K562 (cell line): ENCODE results near the gene RAB43. TPM values are rescaled to one million over a fixed set of nuclear protein-coding genes. Genes with fewer than 3 reads are reported as not detected.

ENCODE experiments used
- ATAC-seq: fragments of 200-7000 bp; cut with Tn5 transposase; 3 replicates; pipeline ENCODE4 v1.9.1; 2020; ENCODE audit warnings: moderate library complexity
- BruUV-seq: library from RNA; stranded (reverse); fragments of 400-500 nt; replicated peaks from 2 replicates; lab custom pipeline; 2021; lab: Mats Ljungman, UMichigan
- CTCF ChIA-PET: fragments of 300-600 bp; formaldehyde crosslinking; extraction: SDS; loops from one replicate; lab custom pipeline; 2021; ENCODE audit warnings: low intra/inter-chr PET ratio; lab: Yijun Ruan, JAX
- POLR2A ChIA-PET: fragments of 300-600, 350-650 bp; sonication (Branson Sonifier 250); formaldehyde crosslinking; extraction: SDS; loops from one replicate; lab custom pipeline; 2021; ENCODE audit warnings: antibody characterized with exemption, inconsistent platforms; lab: Yijun Ruan, JAX
- DNase-seq, 4 experiments: peaks; one replicate each; pipeline versions ENCODE4 v3.0.0 to v3.0.0-alpha.2; 2011 to 2018; ENCODE audit warnings: low spot score in 3 of 4, mixed read lengths in 3 of 4; ENCODE audit errors: extremely low read depth in 1 of 4
- FAIRE-seq: peaks from 2 replicates; lab custom pipeline; 2011; peaks lifted over from hg19 to GRCh38; lab: Jason Lieb, UNC
- H2AFZ ChIP-seq: 2 replicates; pipeline ENCODE4 v1.6.0; 2011; ENCODE audit warnings: low read depth, low read length, control low read depth, inconsistent platforms
- H3K27ac ChIP-seq: fragments of 200-600 bp; 3 replicates; pipeline ENCODE4 v1.8.0; 2011; ENCODE audit warnings: low read depth, mild to moderate bottlenecking, control low read depth, inconsistent platforms, low read length, moderate library complexity, mixed read lengths; ENCODE audit errors: extremely low read depth
- H3K27me3 ChIP-seq, 2 experiments: fragments of 300-600 bp in 1 of 2; 2 replicates in 1 of 2; 3 replicates in 1 of 2; pipeline versions ENCODE4 v1.6.0 to v1.8.0; 2011; ENCODE audit warnings: inconsistent platforms in 2 of 2, low read length in 2 of 2, mild to moderate bottlenecking in 1 of 2, mixed read lengths in 1 of 2, moderate library complexity in 1 of 2; ENCODE audit not compliant: control insufficient read depth in 2 of 2, insufficient read depth in 2 of 2
- H3K36me3 ChIP-seq: fragments of 300-600 bp; 3 replicates; pipeline ENCODE4 v1.8.0; 2011; ENCODE audit warnings: mild to moderate bottlenecking, low read length, inconsistent platforms; ENCODE audit not compliant: control insufficient read depth, insufficient read depth
- H3K4me1 ChIP-seq, 2 experiments: fragments of 200-600 bp in 1 of 2; replicated peaks in 1 of 2; 2 replicates in 1 of 2; 3 replicates in 1 of 2; pipeline versions ENCODE4 v1.5.1 to v1.8.0; 2011; ENCODE audit warnings: inconsistent platforms in 2 of 2, low read length in 2 of 2, mild to moderate bottlenecking in 1 of 2, mixed read lengths in 1 of 2, moderate library complexity in 1 of 2; ENCODE audit not compliant: control insufficient read depth in 2 of 2, insufficient read depth in 2 of 2
- H3K4me2 ChIP-seq: 2 replicates; pipeline ENCODE4 v1.6.1; 2011; ENCODE audit warnings: low read length, control low read depth, inconsistent platforms, mixed read lengths; ENCODE audit not compliant: insufficient read depth
- H3K4me3 ChIP-seq: fragments of 200-600 bp; sonication (generic), shearing (Covaris generic); 2 replicates; pipeline ENCODE4 v1.5.1; 2016; ENCODE audit warnings: control low read depth, inconsistent platforms
- H3K79me2 ChIP-seq: fragments of 200-600 bp; 3 replicates; pipeline ENCODE4 v1.8.0; 2011; ENCODE audit warnings: low read length, inconsistent platforms; ENCODE audit not compliant: control insufficient read depth, insufficient read depth
- H3K9ac ChIP-seq, 2 experiments: 2 replicates each; pipeline versions ENCODE4 v1.6.0 to v1.6.1; 2011; ENCODE audit warnings: low read depth in 2 of 2, low read length in 2 of 2, control low read depth in 1 of 2, inconsistent platforms in 1 of 2, mild to moderate bottlenecking in 1 of 2, mixed read lengths in 1 of 2; ENCODE audit not compliant: insufficient read depth in 1 of 2
- H3K9me1 ChIP-seq: one replicate; pipeline ENCODE4 v1.6.0; 2011; ENCODE audit warnings: inconsistent platforms, mild to moderate bottlenecking, low read length, moderate library complexity; ENCODE audit not compliant: control insufficient read depth, insufficient read depth
- H3K9me3 ChIP-seq: replicated peaks from 2 replicates; pipeline ENCODE4 v1.5.1; 2011; ENCODE audit warnings: low read depth, low read length, inconsistent platforms; ENCODE audit not compliant: control insufficient read depth, insufficient read depth
- H4K20me1 ChIP-seq: replicated peaks from 2 replicates; pipeline ENCODE4 v1.6.1; 2011; ENCODE audit warnings: low read length, inconsistent platforms, mixed read lengths; ENCODE audit not compliant: control insufficient read depth, insufficient read depth
- CSDE1 ChIP-seq, 2 experiments: fragments of 450-650 bp; IDR thresholded peaks; 2 replicates each; pipeline ENCODE4 v1.6.1; 2016; ENCODE audit warnings: mild to moderate bottlenecking in 1 of 2
- CTBP1 ChIP-seq: fragments of 450-650 bp; IDR thresholded peaks from 2 replicates; pipeline ENCODE4 v1.6.1; 2016; ENCODE audit warnings: borderline replicate concordance
- EHMT2 ChIP-seq: fragments of 450-650 bp; IDR thresholded peaks from 2 replicates; pipeline ENCODE4 v1.6.1; 2018; ENCODE audit warnings: antibody characterized with exemption
- GATAD2B ChIP-seq: fragments of 450-650 bp; IDR thresholded peaks from 2 replicates; pipeline ENCODE4 v1.6.1; 2017; ENCODE audit warnings: mild to moderate bottlenecking, borderline replicate concordance
- JUNB ChIP-seq: fragments of 450-650 bp; formaldehyde crosslinking; conservative IDR thresholded peaks from 2 replicates; pipeline ENCODE4 v1.4.0; 2020; ENCODE audit warnings: mild to moderate bottlenecking
- KDM2B ChIP-seq: fragments of 250-450 bp; sonication (Bioruptor Pico); IDR thresholded peaks from 2 replicates; pipeline ENCODE4 v1.8.0; 2021; ENCODE audit warnings: mild to moderate bottlenecking, moderate library complexity
- NEUROD1 ChIP-seq: fragments of 150-350 bp; IDR thresholded peaks from 2 replicates; pipeline ENCODE4 v1.6.1; 2014; ENCODE audit warnings: borderline replicate concordance, low read length, low read depth; ENCODE audit not compliant: partially characterized antibody
- RBM34 ChIP-seq: fragments of 200-400 bp; formaldehyde crosslinking; IDR thresholded peaks from 2 replicates; pipeline ENCODE4 v1.6.1; 2018; ENCODE audit warnings: low read length, borderline replicate concordance; ENCODE audit not compliant: insufficient read depth
- SRSF9 ChIP-seq: fragments of 200-400 bp; formaldehyde crosslinking; IDR thresholded peaks from 2 replicates; pipeline ENCODE4 v1.6.1; 2017; ENCODE audit warnings: low read depth, low read length, borderline replicate concordance
- TRIM25 ChIP-seq: fragments of 450-650 bp; IDR thresholded peaks from 2 replicates; pipeline ENCODE4 v1.7.0; 2016; ENCODE audit warnings: borderline replicate concordance
- U2AF1 ChIP-seq: fragments of 200-400 bp; formaldehyde crosslinking; optimal IDR thresholded peaks from 2 replicates; pipeline ENCODE3; 2017; ENCODE audit warnings: mild to moderate bottlenecking, low read depth, low read length, moderate library complexity
- XRCC5 ChIP-seq: fragments of 200-400 bp; formaldehyde crosslinking; IDR thresholded peaks from 2 replicates; pipeline ENCODE4 v1.6.1; 2017; ENCODE audit warnings: low read depth, mild to moderate bottlenecking, low read length
- YBX1 ChIP-seq: fragments of 450-650 bp; IDR thresholded peaks from 2 replicates; pipeline ENCODE4 v1.7.1; 2016; ENCODE audit warnings: mild to moderate bottlenecking
- ZNF398 ChIP-seq: fragments of 250-450 bp; sonication (Bioruptor Pico); IDR thresholded peaks from 2 replicates; pipeline ENCODE4 v1.8.0; 2021; ENCODE audit warnings: moderate library complexity, mild to moderate bottlenecking, inconsistent platforms
- ZNF431 ChIP-seq: sonication (generic); formaldehyde crosslinking; IDR thresholded peaks from 2 replicates; pipeline ENCODE4 v1.8.0; 2022; ENCODE audit warnings: mild to moderate bottlenecking, missing genetic modification reagents
- WGBS: fragments of 100-300 bp; shearing (Covaris generic); methylation state at CpG from one replicate; pipeline ENCODE4 v1.1.6; 2016; ENCODE audit warnings: low coverage, mixed read lengths; ENCODE audit not compliant: insufficient coverage; ENCODE audit errors: missing lambda C conversion rate; 5-methylcytosine and 5-hydroxymethylcytosine counted together
- in situ Hi-C: fragments of 300-500 bp; cut with MboI; formaldehyde crosslinking; loops from 4 replicates; pipeline ENCODE4 v1.15.0; 2018; ENCODE audit warnings: inconsistent platforms, mixed read lengths
- intact Hi-C: fragments of 100-400 bp; cut with micrococcal nuclease; formaldehyde crosslinking; loops from 2 replicates; pipeline ENCODE4 v1.14.2; 2022
- polyA plus RNA-seq, 8 experiments: library from polyadenylated mRNA; depleted of rRNA in 4 of 8; stranded (reverse) in 5 of 8; unstranded in 3 of 8; fragments of >200 nt; fragmentation: Nextera tagmentation in 2 of 8; fragmentation: Illumina TruSeq in 1 of 8; extraction: Ambion mirVana in 2 of 8; extraction: Trizol in 1 of 8; gene quantifications; 2 replicates each; pipeline versions ENCODE4 v1.2.1 to v1.2.3, GENCODE V29; 2011 to 2014; ENCODE audit warnings: inconsistent platforms in 1 of 8, missing spikeins in 1 of 8
- total RNA-seq, 7 experiments: library from RNA; depleted of rRNA in 6 of 7; stranded (reverse); fragments of >200 nt in 6 of 7; fragmentation: Illumina TruSeq in 2 of 7; extraction: Trizol in 2 of 7; gene quantifications; 2 replicates each; pipeline versions ENCODE4 v1.2.1 to v1.2.3, GENCODE V29; 2011 to 2021; ENCODE audit warnings: low replicate concordance in 1 of 7
- TF ChIP-seq, protein P1 (sequence below): fragments of 250-450 bp; sonication (Bioruptor Pico); IDR thresholded peaks from 2 replicates; pipeline ENCODE4 v1.5.0; 2021

The RAB43 gene
- total and polyA plus RNA-seq, 9 of the 15 experiments (the other 6 are each of a cell fraction or from before 2014, with no cell fraction given): 0.04 to 6.8 (median 1.7) TPM; not detected in 2

DNA sequence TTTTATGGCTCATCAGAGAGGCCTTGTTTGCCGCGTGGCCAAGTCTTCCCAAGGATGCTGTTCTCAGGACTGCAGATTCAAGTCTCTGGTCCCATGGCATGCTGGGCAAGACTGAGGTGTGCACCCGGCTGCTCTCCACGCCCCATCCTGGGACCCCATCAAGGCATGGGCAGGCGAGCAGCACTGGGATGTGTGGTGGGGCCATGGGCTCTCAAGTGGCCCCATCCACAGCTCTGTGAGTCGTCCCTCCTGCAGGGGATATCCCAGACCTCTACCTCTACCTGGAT, 74.1 kb downstream of the RAB43 start (continued):
- no peak for TF ChIP-seq CSDE1 (IDR thresholded peaks at IDR 0.05)
- TF ChIP-seq SRSF9: no peak
- TF ChIP-seq, protein P1, sequence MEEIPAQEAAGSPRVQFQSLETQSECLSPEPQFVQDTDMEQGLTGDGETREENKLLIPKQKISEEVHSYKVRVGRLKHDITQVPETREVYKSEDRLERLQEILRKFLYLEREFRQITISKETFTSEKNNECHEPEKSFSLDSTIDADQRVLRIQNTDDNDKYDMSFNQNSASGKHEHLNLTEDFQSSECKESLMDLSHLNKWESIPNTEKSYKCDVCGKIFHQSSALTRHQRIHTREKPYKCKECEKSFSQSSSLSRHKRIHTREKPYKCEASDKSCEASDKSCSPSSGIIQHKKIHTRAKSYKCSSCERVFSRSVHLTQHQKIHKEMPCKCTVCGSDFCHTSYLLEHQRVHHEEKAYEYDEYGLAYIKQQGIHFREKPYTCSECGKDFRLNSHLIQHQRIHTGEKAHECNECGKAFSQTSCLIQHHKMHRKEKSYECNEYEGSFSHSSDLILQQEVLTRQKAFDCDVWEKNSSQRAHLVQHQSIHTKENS (CRISPR knock-in tag): no peak
- TF ChIP-seq NEUROD1: no peak
- no peak for TF ChIP-seq EHMT2
- TF ChIP-seq TRIM25: no peak

- WGBS: 53% methylated on average over 14 of the region's 46 CpGs
These were observed 74.7 kb downstream of the RAB43 start for GRCh38 chr3:129046732-129047552.

More at GRCh38 chr3:129046732-129047552, 74.7 kb downstream of the RAB43 start:
- Histone ChIP-seq H3K27ac (no peak overlapping the region), H3K9ac (no peak overlapping the region), H4K20me1 (no peaks in the 10 kb centered on the region), H2AFZ (no peak overlapping the region), H3K4me3 (no peak overlapping the region), H3K4me2 (no peak overlapping the region), H3K36me3 (no peaks in the 10 kb centered on the region), H3K27me3 (no peaks in the 10 kb centered on the region), H3K9me1 (no peaks in the 10 kb centered on the region), H3K79me2 (no peaks in the 10 kb centered on the region), H3K9me3 (no peaks in the 10 kb centered on the region; the same call in 1 of the 2 replicates), H3K4me1 (peaks cover 0 to 2% of the 10 kb centered on the region in 2 experiments; a peak in 2 of 5 replicates)
- CTCF ChIA-PET: no interaction called here
- POLR2A ChIA-PET: interaction anchor here (0.7 kb wide), 1 partner anchor 267 kb away, joined by 3 read pairs; no protein-coding TSS in a partner anchor
- DNase-seq (no peak), FAIRE-seq (no peak), ATAC-seq (no peak)
- TF ChIP-seq CTBP1: no peak
- TF ChIP-seq KDM2B (CRISPR knock-in tag): no peak
- TF ChIP-seq GATAD2B: no peak
- TF ChIP-seq RBM34: no peak
- no peak for TF ChIP-seq ZNF398
- no peak for TF ChIP-seq U2AF1
- no peak for TF ChIP-seq YBX1
- no peak for TF ChIP-seq ZNF431 (CRISPR knock-in tag)
- no peak for TF ChIP-seq XRCC5
- TF ChIP-seq JUNB: no peak
- in situ Hi-C loops: no loop called here
- intact Hi-C loops: no loop called here
- BruUV-seq: no TSS peak
